PFSK-1 (cell line): ENCODE results near the gene TBC1D9.

Source experiments
- FOXP2 ChIP-seq: optimal IDR thresholded peaks from 2 replicates; pipeline ENCODE3; 2011; ENCODE audit warnings: borderline replicate concordance, control low read depth, inconsistent platforms; ENCODE audit not compliant: insufficient read depth; ENCODE audit errors: extremely low read length, extremely low read depth
- POLR2AphosphoS5 ChIP-seq: IDR thresholded peaks from 2 replicates; pipeline ENCODE4 v1.6.1; 2012; ENCODE audit warnings: low read depth, mild to moderate bottlenecking, control low read depth, low read length, moderate library complexity
- SIN3A ChIP-seq: IDR thresholded peaks from 2 replicates; pipeline ENCODE4 v1.6.1; 2012; ENCODE audit warnings: mild to moderate bottlenecking, low read length, moderate library complexity, borderline replicate concordance; ENCODE audit not compliant: insufficient read depth
- TAF1 ChIP-seq: IDR thresholded peaks from 2 replicates; pipeline ENCODE4 v1.6.1; 2012; ENCODE audit warnings: low read length, control low read depth, borderline replicate concordance; ENCODE audit not compliant: insufficient read depth
- TF ChIP-seq, protein P1 (sequence below), 2 experiments: IDR thresholded peaks; 2 replicates each; pipeline versions ENCODE4 v1.6.1 to v1.8.0; 2011 to 2012; ENCODE audit warnings: low read depth in 2 of 2, low read length in 2 of 2, control low read depth in 1 of 2, inconsistent platforms in 1 of 2, mild to moderate bottlenecking in 1 of 2, moderate library complexity in 1 of 2; ENCODE audit not compliant: insufficient read depth in 1 of 2

The TBC1D9 gene

GRCh38 chr4:140648716-140649308 lies 107.4 kb downstream of the TBC1D9 start:
- TF ChIP-seq, protein P1, sequence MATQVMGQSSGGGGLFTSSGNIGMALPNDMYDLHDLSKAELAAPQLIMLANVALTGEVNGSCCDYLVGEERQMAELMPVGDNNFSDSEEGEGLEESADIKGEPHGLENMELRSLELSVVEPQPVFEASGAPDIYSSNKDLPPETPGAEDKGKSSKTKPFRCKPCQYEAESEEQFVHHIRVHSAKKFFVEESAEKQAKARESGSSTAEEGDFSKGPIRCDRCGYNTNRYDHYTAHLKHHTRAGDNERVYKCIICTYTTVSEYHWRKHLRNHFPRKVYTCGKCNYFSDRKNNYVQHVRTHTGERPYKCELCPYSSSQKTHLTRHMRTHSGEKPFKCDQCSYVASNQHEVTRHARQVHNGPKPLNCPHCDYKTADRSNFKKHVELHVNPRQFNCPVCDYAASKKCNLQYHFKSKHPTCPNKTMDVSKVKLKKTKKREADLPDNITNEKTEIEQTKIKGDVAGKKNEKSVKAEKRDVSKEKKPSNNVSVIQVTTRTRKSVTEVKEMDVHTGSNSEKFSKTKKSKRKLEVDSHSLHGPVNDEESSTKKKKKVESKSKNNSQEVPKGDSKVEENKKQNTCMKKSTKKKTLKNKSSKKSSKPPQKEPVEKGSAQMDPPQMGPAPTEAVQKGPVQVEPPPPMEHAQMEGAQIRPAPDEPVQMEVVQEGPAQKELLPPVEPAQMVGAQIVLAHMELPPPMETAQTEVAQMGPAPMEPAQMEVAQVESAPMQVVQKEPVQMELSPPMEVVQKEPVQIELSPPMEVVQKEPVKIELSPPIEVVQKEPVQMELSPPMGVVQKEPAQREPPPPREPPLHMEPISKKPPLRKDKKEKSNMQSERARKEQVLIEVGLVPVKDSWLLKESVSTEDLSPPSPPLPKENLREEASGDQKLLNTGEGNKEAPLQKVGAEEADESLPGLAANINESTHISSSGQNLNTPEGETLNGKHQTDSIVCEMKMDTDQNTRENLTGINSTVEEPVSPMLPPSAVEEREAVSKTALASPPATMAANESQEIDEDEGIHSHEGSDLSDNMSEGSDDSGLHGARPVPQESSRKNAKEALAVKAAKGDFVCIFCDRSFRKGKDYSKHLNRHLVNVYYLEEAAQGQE (IDR thresholded peaks at IDR 0.05; ENCODE audit: insufficient read depth in 1 of 2, low read depth in 2 of 2, low read length in 2 of 2): no peak
- no peak for TF ChIP-seq FOXP2
- TF ChIP-seq POLR2AphosphoS5: no peak
- no peak for TF ChIP-seq TAF1
- TF ChIP-seq SIN3A: no peak

DNA sequence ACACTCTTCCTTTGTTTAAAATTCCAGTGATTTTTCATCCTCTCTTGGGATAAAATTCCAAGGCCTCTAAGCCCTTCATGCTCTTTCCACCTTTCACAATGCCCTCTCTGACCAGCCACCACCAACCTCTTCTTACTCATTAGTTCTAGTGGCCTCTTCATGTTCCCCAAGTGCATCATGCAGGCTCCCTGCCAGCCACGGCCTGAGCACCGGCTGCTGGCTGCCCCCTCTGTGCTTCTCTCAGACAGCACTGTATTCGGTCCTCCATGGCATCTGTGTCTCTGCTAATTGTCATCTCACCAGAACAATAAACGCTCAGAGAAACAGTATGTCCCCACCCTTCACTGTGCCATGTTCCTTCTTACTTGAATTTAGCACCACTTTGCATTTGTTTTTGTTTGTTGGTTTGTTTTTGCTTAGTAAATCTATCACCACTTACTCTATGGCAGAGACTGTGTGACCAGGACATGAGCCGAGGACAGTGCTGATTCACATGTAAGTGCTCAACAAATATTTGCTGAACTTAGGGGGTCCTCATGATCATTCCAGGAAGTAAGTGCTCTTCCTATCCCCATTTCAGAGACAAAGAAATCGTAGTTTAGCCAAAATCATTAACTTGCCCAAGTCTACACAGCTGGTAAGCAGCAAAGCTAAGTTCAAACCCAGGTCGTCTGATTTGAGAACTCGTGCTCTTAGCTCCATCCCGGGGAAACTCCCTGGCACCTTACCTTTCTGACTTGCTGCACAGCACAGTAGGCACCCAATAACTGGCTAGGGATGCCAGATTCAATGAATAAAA lies 110.4 kb downstream of the TBC1D9 start:
- TF ChIP-seq FOXP2: no peak
- TF ChIP-seq POLR2AphosphoS5: no peak
- TF ChIP-seq TAF1: no peak
- TF ChIP-seq SIN3A: no peak
- TF ChIP-seq, protein P1 (IDR thresholded peaks at IDR 0.05; ENCODE audit: insufficient read depth in 1 of 2, low read depth in 2 of 2, low read length in 2 of 2): no peak

DNA sequence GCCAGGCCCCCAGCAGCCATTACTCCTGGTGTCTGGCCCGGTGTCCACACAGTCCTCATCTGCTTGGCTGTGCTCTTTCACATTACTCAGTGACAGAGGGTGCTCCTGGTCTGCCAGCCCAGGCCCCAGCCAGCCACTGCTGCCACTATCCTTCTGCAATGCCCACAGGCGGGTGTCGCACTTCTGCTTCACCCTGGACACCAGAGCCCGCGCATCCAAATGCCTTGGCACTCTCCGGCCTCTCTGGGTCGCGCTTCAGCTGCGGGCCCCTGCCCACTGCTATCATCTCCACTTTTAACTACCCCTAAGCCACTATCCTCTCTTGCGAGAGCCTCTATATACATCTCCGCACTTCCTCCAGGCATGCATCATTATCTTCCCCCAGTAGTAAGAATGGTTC lies 111.0 kb downstream of the TBC1D9 start:
- TF ChIP-seq SIN3A: no peak
- TF ChIP-seq POLR2AphosphoS5: no peak
- TF ChIP-seq, protein P1 (IDR thresholded peaks at IDR 0.05; ENCODE audit: insufficient read depth in 1 of 2, low read depth in 2 of 2, low read length in 2 of 2): no peak
- TF ChIP-seq TAF1: no peak
- no peak for TF ChIP-seq FOXP2

GRCh38 chr4:140644470-140645185 lies 111.6 kb downstream of the TBC1D9 start:
- TF ChIP-seq FOXP2: no peak
- TF ChIP-seq POLR2AphosphoS5: no peak
- TF ChIP-seq TAF1: no peak
- TF ChIP-seq, protein P1 (IDR thresholded peaks at IDR 0.05; ENCODE audit: insufficient read depth in 1 of 2, low read depth in 2 of 2, low read length in 2 of 2): no peak
- TF ChIP-seq SIN3A: no peak
